HEK293T (cell line): ENCODE results near the gene HOXA3.

Experiments
- CTCF ChIA-PET: fragments of 350-600 bp; formaldehyde crosslinking; extraction: SDS; loops from one replicate; lab custom pipeline; 2021; ENCODE audit warnings: antibody characterized with exemption, inconsistent platforms; lab: Yijun Ruan, JAX
- POLR2A ChIA-PET: fragments of 350-600 bp; formaldehyde crosslinking; extraction: SDS; loops from one replicate; lab custom pipeline; 2020; ENCODE audit warnings: antibody characterized with exemption, inconsistent platforms; lab: Yijun Ruan, JAX
- DNase-seq: peaks from one replicate; pipeline ENCODE4 v3.0.0; 2012; ENCODE audit warnings: mixed read lengths; ENCODE audit errors: extremely low spot score
- ARNT ChIP-seq: fragments of 450-650 bp; IDR thresholded peaks from 2 replicates; pipeline ENCODE4 v1.6.1; 2017; ENCODE audit warnings: mild to moderate bottlenecking
- CTBP1 ChIP-seq: fragments of 450-650 bp; IDR thresholded peaks from 2 replicates; pipeline ENCODE4 v1.6.1; 2016; ENCODE audit warnings: borderline replicate concordance
- ELF4 ChIP-seq: fragments of 450-650 bp; IDR thresholded peaks from 2 replicates; pipeline ENCODE4 v1.6.1; 2017; ENCODE audit warnings: antibody characterized with exemption
- FOXA1 ChIP-seq: fragments of 450-650 bp; IDR thresholded peaks from 2 replicates; pipeline ENCODE4 v1.6.1; 2016; ENCODE audit warnings: mild to moderate bottlenecking
- FOXK2 ChIP-seq: fragments of 450-650 bp; IDR thresholded peaks from 2 replicates; pipeline ENCODE4 v1.6.1; 2016; ENCODE audit warnings: mild to moderate bottlenecking
- FOXM1 ChIP-seq: fragments of 450-650 bp; IDR thresholded peaks from 2 replicates; pipeline ENCODE4 v1.6.1; 2017; ENCODE audit warnings: mild to moderate bottlenecking, borderline replicate concordance
- HDGF ChIP-seq: fragments of 450-650 bp; IDR thresholded peaks from 2 replicates; pipeline ENCODE4 v1.6.1; 2017; ENCODE audit warnings: antibody characterized with exemption, borderline replicate concordance
- L3MBTL2 ChIP-seq: fragments of 450-650 bp; conservative IDR thresholded peaks from 2 replicates; pipeline ENCODE4 v1.6.1; 2016; ENCODE audit warnings: mild to moderate bottlenecking
- LEF1 ChIP-seq: fragments of 450-650 bp; IDR thresholded peaks from 2 replicates; pipeline ENCODE4 v1.6.1; 2017; ENCODE audit warnings: mild to moderate bottlenecking, borderline replicate concordance
- NFRKB ChIP-seq: fragments of 450-650 bp; IDR thresholded peaks from 2 replicates; pipeline ENCODE4 v1.6.1; 2016; ENCODE audit warnings: mild to moderate bottlenecking, moderate library complexity
- PKNOX1 ChIP-seq: fragments of 450-650 bp; IDR thresholded peaks from 2 replicates; pipeline ENCODE4 v1.6.1; 2016
- SP1 ChIP-seq: fragments of 450-650 bp; IDR thresholded peaks from 2 replicates; pipeline ENCODE4 v1.6.1; 2017
- SUZ12 ChIP-seq: fragments of 450-650 bp; IDR thresholded peaks from 2 replicates; pipeline ENCODE4 v1.6.1; 2016; ENCODE audit warnings: mild to moderate bottlenecking
- TARDBP ChIP-seq: fragments of 450-650 bp; IDR thresholded peaks from 2 replicates; pipeline ENCODE4 v1.6.1; 2016
- ZNF384 ChIP-seq: fragments of 450-650 bp; IDR thresholded peaks from 2 replicates; pipeline ENCODE4 v1.6.1; 2016

Gene HOXA3

GRCh38 chr7:27165996-27166530 is 13.7 kb upstream of the HOXA3 start:
- TF ChIP-seq FOXM1 = no peak
- 0 out of 2 replicates have a peak, but pooled peaks have one; percentile 10 for TF ChIP-seq ELF4
- DNase-seq = no peak
- POLR2A ChIA-PET = interaction anchor here (0.6 to 12.4 kb wide), 14 partner anchors 9 to 969 kb away, joined by 3 to 215 read pairs (median 4); partner anchors contain the start of genes HOXA11, HOXA3, HOXA5 and HOXA7
- CTCF ChIA-PET = no interaction called here

- no peak for DNase-seq
- POLR2A ChIA-PET = interaction anchor here (0.6 to 12.4 kb wide), 14 partner anchors 9 to 968 kb away, joined by 3 to 215 read pairs (median 4); partner anchors contain the start of genes HOXA11, HOXA3, HOXA5 and HOXA7
- TF ChIP-seq PKNOX1 (peak; percentile 95), ELF4 (peak; percentile 19; the same call in 1 of the 2 replicates), LEF1 (peak; percentile 89; the same call in 1 of the 2 replicates), NFRKB (no peak), FOXK2 (no peak), FOXM1 (peak; percentile 71; the same call in 1 of the 2 replicates), CTBP1 (peak; percentile 97), L3MBTL2 (peak; percentile 55), TARDBP (0 out of 2 replicates have a peak, but pooled peaks have one; percentile 53), ARNT (peak; percentile 97)
- CTCF ChIA-PET = no interaction called here
These were observed 13.0 kb upstream of the HOXA3 start, which contains the start of gene HOXA9 for GRCh38 chr7:27165089-27165995. TSS of gene HOXA9 (minus strand) at chr7:27165537. CDS start at chr7:27165457, 80 bp downstream.

- ChIA-PET POLR2A (interaction anchor here (0.6 to 3.9 kb wide), 7 partner anchors 10 to 21 kb away, joined by 3 to 33 read pairs (median 4); partner anchors contain the start of genes HOXA10, HOXA11, HOXA3 and HOXA5), CTCF (no interaction called here)
- no peak for DNase-seq
- TF ChIP-seq NFRKB (no peak), SP1 (no peak), ELF4 (no peak), L3MBTL2 (no peak), FOXK2 (no peak), CTBP1 (no peak), LEF1 (no peak), ARNT (no peak)
These were observed 12.1 kb upstream of the HOXA3 start for GRCh38 chr7:27164367-27165088.

GRCh38 chr7:27164045-27164366 is 11.6 kb upstream of the HOXA3 start:
- DNase-seq = no peak
- ChIA-PET POLR2A (interaction anchor here (0.6 to 3.9 kb wide), 7 partner anchors 11 to 21 kb away, joined by 3 to 33 read pairs (median 4); partner anchors contain the start of genes HOXA10, HOXA11, HOXA3 and HOXA5), CTCF (no interaction called here)
- TF ChIP-seq NFRKB = no peak
- TF ChIP-seq SUZ12 = no peak
- TF ChIP-seq FOXM1 = no peak
- TF ChIP-seq TARDBP = no peak
- TF ChIP-seq FOXK2 = no peak
- TF ChIP-seq PKNOX1 = no peak
- no peak for TF ChIP-seq HDGF

GRCh38 chr7:27163288-27164044 is 11.1 kb upstream of the HOXA3 start:
- CTCF ChIA-PET = interaction anchor here (2.4 to 3.5 kb wide), 3 partner anchors 16 to 794 kb away, joined by 11 to 23 read pairs (median 20); partner anchors contain the start of gene HOXA5
- POLR2A ChIA-PET = interaction anchor here (0.6 to 3.9 kb wide), 10 partner anchors 9 to 965 kb away, joined by 3 to 45 read pairs (median 4); partner anchors contain the start of genes HOXA10, HOXA11, HOXA3 and HOXA5
- TF ChIP-seq LEF1 = no peak
- no peak for TF ChIP-seq SP1
- no peak for TF ChIP-seq ZNF384
- no peak for TF ChIP-seq ARNT
- TF ChIP-seq FOXK2 = no peak
- no peak for TF ChIP-seq TARDBP
- TF ChIP-seq HDGF = no peak
- no peak for TF ChIP-seq NFRKB
- TF ChIP-seq FOXA1 = no peak
- no peak for TF ChIP-seq FOXM1
- no peak for TF ChIP-seq L3MBTL2
- no peak for DNase-seq
